ENCODE measurements around the gene SLC6A4. TPM values are rescaled to one million over a fixed set of nuclear protein-coding genes. Genes with fewer than 3 reads are reported as not detected.

SLC6A4 gene
- total and polyA plus RNA-seq, 2 donors (not counting 3 experiments of a cell fraction or from before 2014, with no cell fraction given) = 0.25 TPM; not detected in 1

GRCh38 chr17:30279156-30279555 is 43.7 kb upstream of the SLC6A4 start:
- TF ChIP-seq GATA2 (IDR thresholded peaks at IDR 0.05; ENCODE audit: insufficient read depth, insufficient read length, low read depth, low read length) (no peak), EZH2 (IDR thresholded peaks at IDR 0.05; ENCODE audit: borderline replicate concordance, low read depth, low read length, severe bottlenecking) (no peak), POLR2AphosphoS5 (IDR thresholded peaks at IDR 0.05; ENCODE audit: insufficient read depth, low read depth, low read length) (no peak), FOS (IDR thresholded peaks at IDR 0.05; ENCODE audit: borderline replicate concordance, insufficient read depth, low read length) (no peak), MAX (IDR thresholded peaks at IDR 0.05; ENCODE audit: insufficient read depth, insufficient read length) (no peak), MYC (IDR thresholded peaks at IDR 0.05; ENCODE audit: low read depth, low read length) (no peak), POLR2A (IDR thresholded peaks at IDR 0.05; ENCODE audit: low read depth, low read length) (no peak), JUN (IDR thresholded peaks at IDR 0.05; ENCODE audit: borderline replicate concordance, insufficient read depth, insufficient read length, low read depth) (no peak)
- TF ChIP-seq, protein P1, sequence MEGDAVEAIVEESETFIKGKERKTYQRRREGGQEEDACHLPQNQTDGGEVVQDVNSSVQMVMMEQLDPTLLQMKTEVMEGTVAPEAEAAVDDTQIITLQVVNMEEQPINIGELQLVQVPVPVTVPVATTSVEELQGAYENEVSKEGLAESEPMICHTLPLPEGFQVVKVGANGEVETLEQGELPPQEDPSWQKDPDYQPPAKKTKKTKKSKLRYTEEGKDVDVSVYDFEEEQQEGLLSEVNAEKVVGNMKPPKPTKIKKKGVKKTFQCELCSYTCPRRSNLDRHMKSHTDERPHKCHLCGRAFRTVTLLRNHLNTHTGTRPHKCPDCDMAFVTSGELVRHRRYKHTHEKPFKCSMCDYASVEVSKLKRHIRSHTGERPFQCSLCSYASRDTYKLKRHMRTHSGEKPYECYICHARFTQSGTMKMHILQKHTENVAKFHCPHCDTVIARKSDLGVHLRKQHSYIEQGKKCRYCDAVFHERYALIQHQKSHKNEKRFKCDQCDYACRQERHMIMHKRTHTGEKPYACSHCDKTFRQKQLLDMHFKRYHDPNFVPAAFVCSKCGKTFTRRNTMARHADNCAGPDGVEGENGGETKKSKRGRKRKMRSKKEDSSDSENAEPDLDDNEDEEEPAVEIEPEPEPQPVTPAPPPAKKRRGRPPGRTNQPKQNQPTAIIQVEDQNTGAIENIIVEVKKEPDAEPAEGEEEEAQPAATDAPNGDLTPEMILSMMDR (IDR thresholded peaks at IDR 0.05; ENCODE audit: extremely low read depth in 1 of 2, insufficient read depth in 1 of 2, low read depth in 1 of 2, low read length in 2 of 2) = no peak
- H3K9ac ChIP-seq (replicated peaks; ENCODE audit: extremely low read depth, insufficient read depth, low read length) = no peak overlapping the region
- H3K27ac ChIP-seq (ENCODE audit: insufficient read depth, low read depth, low read length) = no peak overlapping the region
- ChIA-PET CTCF (interaction anchor here (1.0 to 3.6 kb wide), 6 partner anchors 26 to 174 kb away, joined by 3 to 42 read pairs (median 18); partner anchors contain the start of gene SLC6A4), POLR2A (no interaction called here)
- FAIRE-seq (no peak), DNase-seq (ENCODE audit: low read depth, low spot score) (no peak)
- no peaks in the 10 kb centered on the region for H3K9me3 ChIP-seq (replicated peaks; ENCODE audit: control insufficient read depth, insufficient read depth, low read length)
- intact Hi-C loops (cut with micrococcal nuclease) = no loop called here
- H3K79me2 ChIP-seq (ENCODE audit: control insufficient read depth, insufficient read depth, low read length) = no peaks in the 10 kb centered on the region
- no peaks in the 10 kb centered on the region for H3K4me1 ChIP-seq (ENCODE audit: control insufficient read depth, extremely low read depth, insufficient read depth, low read length)
- dilution Hi-C loops (cut with MboI; ENCODE audit: extremely low pct_ligation_motif_present, low sequenced_read_pairs) = no loop called here
- no TSS peak for BruUV-seq (replicated peaks)
- no peaks in the 10 kb centered on the region for H3K9me1 ChIP-seq (replicated peaks; ENCODE audit: control insufficient read depth, extremely low read depth, insufficient read depth, low read length)
- no peaks in the 10 kb centered on the region for H4K20me1 ChIP-seq (replicated peaks; ENCODE audit: control insufficient read depth, extremely low read depth, insufficient read depth, low read length)
- H3K27me3 ChIP-seq (ENCODE audit: control insufficient read depth in 2 of 2, insufficient read depth in 2 of 2, low read length in 2 of 2) = no peaks in the 10 kb centered on the region
- H3K4me2 ChIP-seq (ENCODE audit: insufficient read depth, low read length) = no peak overlapping the region
- no peak overlapping the region for H2AFZ ChIP-seq (ENCODE audit: low read depth, low read length)
- peaks cover 3 to 7% of the 10 kb centered on the region in 2 experiments for H3K36me3 ChIP-seq (ENCODE audit: control insufficient read depth in 2 of 2, extremely low read depth in 1 of 2, insufficient read depth in 2 of 2, low read length in 2 of 2)
- no peak overlapping the region for H3K4me3 ChIP-seq (replicated peaks in 1 of 3; ENCODE audit: insufficient read depth in 1 of 3, low read depth in 1 of 3, low read length in 3 of 3)
